GM12878 (cell line): ENCODE measurements around the gene TMED6. TPM values are rescaled to one million over a fixed set of nuclear protein-coding genes. Genes with fewer than 3 reads are reported as not detected.

Experiments used
- ATF7 ChIP-seq: fragments of 450-650 bp; IDR thresholded peaks from 2 replicates; pipeline ENCODE4 v1.6.1; 2016; ENCODE audit warnings: low read depth, mild to moderate bottlenecking
- BRCA1 ChIP-seq: IDR thresholded peaks from 2 replicates; pipeline ENCODE4 v1.6.1; 2011; ENCODE audit warnings: low read depth, low read length, improper control_type of control experiment
- CHD4 ChIP-seq: fragments of 200-600 bp; sonication (generic); IDR thresholded peaks from 2 replicates; pipeline ENCODE4 v1.6.1; 2016; ENCODE audit warnings: mild to moderate bottlenecking
- EZH2 ChIP-seq: IDR thresholded peaks from 2 replicates; pipeline ENCODE4 v1.6.1; 2012; ENCODE audit warnings: low read depth, mild to moderate bottlenecking, control low read depth, inconsistent platforms, low read length, borderline replicate concordance; ENCODE audit not compliant: control insufficient read depth
- FOS ChIP-seq: IDR thresholded peaks from 3 replicates; pipeline ENCODE4 v1.6.1; 2011; ENCODE audit warnings: borderline replicate concordance; ENCODE audit not compliant: insufficient read length; ENCODE audit errors: extremely low read depth
- HDAC2 ChIP-seq: fragments of 200-600 bp; sonication (generic); IDR thresholded peaks from 2 replicates; pipeline ENCODE4 v1.6.1; 2017
- IRF4 ChIP-seq: IDR thresholded peaks from 2 replicates; pipeline ENCODE4 v1.6.1; 2011; ENCODE audit warnings: low read depth, low read length
- LARP7 ChIP-seq: fragments of 450-650 bp; IDR thresholded peaks from 2 replicates; pipeline ENCODE4 v1.6.1; 2017; ENCODE audit warnings: mild to moderate bottlenecking
- MTA2 ChIP-seq: fragments of 450-650 bp; IDR thresholded peaks from 2 replicates; pipeline ENCODE4 v1.6.1; 2016; ENCODE audit warnings: low read depth, mild to moderate bottlenecking, moderate library complexity
- MTA3 ChIP-seq: IDR thresholded peaks from 2 replicates; pipeline ENCODE4 v1.6.1; 2012; ENCODE audit warnings: low read length, inconsistent platforms, borderline replicate concordance
- NKRF ChIP-seq: fragments of 450-650 bp; conservative IDR thresholded peaks from 2 replicates; pipeline ENCODE4 v1.6.1; 2017; ENCODE audit warnings: mild to moderate bottlenecking, moderate library complexity
- NR2F1 ChIP-seq: fragments of 450-650 bp; conservative IDR thresholded peaks from 2 replicates; pipeline ENCODE4 v1.6.1; 2017; ENCODE audit warnings: mild to moderate bottlenecking
- RB1 ChIP-seq: fragments of 450-650 bp; formaldehyde crosslinking; IDR thresholded peaks from 2 replicates; pipeline ENCODE4 v1.6.1; 2017; ENCODE audit warnings: mild to moderate bottlenecking, borderline replicate concordance
- SMARCA5 ChIP-seq: fragments of 450-650 bp; IDR thresholded peaks from 2 replicates; pipeline ENCODE4 v1.6.1; 2017; ENCODE audit warnings: mild to moderate bottlenecking
- SREBF1 ChIP-seq: IDR thresholded peaks from 2 replicates; pipeline ENCODE4 v1.6.1; 2012; ENCODE audit warnings: mild to moderate bottlenecking, low read length
- STAT1 ChIP-seq: fragments of 450-650 bp; conservative IDR thresholded peaks from 2 replicates; pipeline ENCODE4 v1.6.1; 2014; ENCODE audit warnings: antibody characterized with exemption, mild to moderate bottlenecking
- TAF1 ChIP-seq: IDR thresholded peaks from 2 replicates; pipeline ENCODE4 v1.6.1; 2011; ENCODE audit warnings: mild to moderate bottlenecking, low read depth, low read length, borderline replicate concordance
- TCF7 ChIP-seq: IDR thresholded peaks from 2 replicates; pipeline ENCODE4 v1.6.1; 2014; ENCODE audit warnings: antibody characterized with exemption, borderline replicate concordance
- polyA plus RNA-seq, 11 experiments: library from polyadenylated mRNA; depleted of rRNA in 4 of 11; unstranded in 6 of 11; stranded (reverse) in 5 of 11; fragments of >200 nt; fragmentation: Nextera tagmentation in 4 of 11; fragmentation: Illumina TruSeq in 1 of 11; extraction: Ambion mirVana in 4 of 11; extraction: Trizol in 1 of 11; gene quantifications; 1 replicate in 1 of 11; 2 replicates in 10 of 11; pipeline versions ENCODE4 v1.2.1 to v1.2.3, GENCODE V29; 2011 to 2016; ENCODE audit warnings: inconsistent platforms in 2 of 11, missing spikeins in 2 of 11, low read depth in 1 of 11
- total RNA-seq, 4 experiments: library from RNA; depleted of rRNA in 3 of 4; stranded (reverse); fragments of >200 nt in 3 of 4; fragmentation: Illumina TruSeq in 1 of 4; extraction: Trizol in 1 of 4; gene quantifications; 2 replicates each; pipeline versions ENCODE4 v1.2.1 to v1.2.3, GENCODE V29; 2013 to 2021
- TF ChIP-seq, protein P1 (sequence below): fragments of 150-350 bp; IDR thresholded peaks from 2 replicates; pipeline ENCODE4 v1.6.1; 2016; ENCODE audit warnings: low read depth, low read length
- TF ChIP-seq, protein P2 (sequence below): fragments of 450-650 bp; IDR thresholded peaks from 2 replicates; pipeline ENCODE4 v1.6.1; 2018; ENCODE audit warnings: mild to moderate bottlenecking, low read depth, moderate library complexity; ENCODE audit not compliant: partially characterized antibody
- TF ChIP-seq, protein P3 (sequence below): IDR thresholded peaks from 2 replicates; pipeline ENCODE4 v1.6.1; 2011; ENCODE audit warnings: mild to moderate bottlenecking, low read depth, low read length, moderate library complexity; ENCODE audit not compliant: insufficient replicate concordance

Gene TMED6
- total and polyA plus RNA-seq, 10 of the 15 experiments (the other 5 are each of a cell fraction or from before 2014, with no cell fraction given), result 0.27 to 1.7 (median 0.78) TPM

DNA sequence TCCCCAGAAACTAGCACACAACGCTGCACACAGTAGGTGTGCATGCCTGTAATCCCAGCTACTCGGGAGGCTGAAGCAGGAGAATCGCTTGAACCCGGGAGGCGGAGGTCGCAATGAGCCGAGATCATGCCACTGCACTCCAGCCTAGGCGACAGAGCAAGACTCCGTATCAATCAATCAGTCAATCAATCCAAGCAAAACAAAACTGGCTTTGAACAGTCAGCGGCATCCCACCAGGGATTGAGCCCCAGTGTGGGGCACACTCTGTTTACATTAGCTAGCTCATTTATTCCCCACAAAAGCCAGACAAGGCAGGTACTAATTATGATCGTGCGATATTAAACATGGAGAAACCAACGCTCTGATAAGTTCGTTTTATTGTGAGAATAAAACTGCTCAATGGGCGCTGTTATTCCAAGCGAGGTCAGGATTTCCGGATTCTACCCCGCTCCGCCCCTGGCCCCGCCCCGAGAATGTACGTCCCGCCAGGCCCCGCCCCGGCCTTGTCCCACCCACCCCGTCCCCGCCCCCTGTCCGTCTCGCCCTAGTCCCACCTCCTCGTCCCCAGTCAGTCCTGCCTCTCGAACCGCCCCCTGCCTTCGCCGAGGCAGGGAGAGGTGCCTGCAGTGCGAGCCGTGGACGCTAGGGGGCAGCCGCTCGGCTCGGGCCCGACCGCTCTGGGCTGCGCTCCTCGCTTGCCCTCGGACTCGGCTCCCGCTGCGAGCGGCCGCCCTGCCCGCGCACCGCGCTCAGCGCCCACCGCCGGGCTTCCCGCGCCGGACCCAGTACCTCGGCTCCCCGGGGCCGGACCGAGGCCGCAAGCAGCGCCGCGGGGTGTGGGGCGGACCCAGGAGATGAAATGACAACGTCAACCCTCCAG lies 40.7 kb downstream of the TMED6 start, which contains the start of gene VPS4A (continued):
- TF ChIP-seq CHD4 (no peak), RB1 (peak; percentile 94; the same call in 1 of the 2 replicates), NKRF (peak; percentile 95; the same call in 1 of the 2 replicates), MTA3 (no peak), FOS (no peak), LARP7 (peak; percentile 99; the same call in 1 of the 2 replicates), TAF1 (peak; percentile 12; the same call in 1 of the 2 replicates), IRF4 (no peak), SMARCA5 (peak; percentile 99), STAT1 (peak; percentile 92), ATF7 (no peak), EZH2 (no peak), HDAC2 (no peak), TCF7 (no peak), NR2F1 (peak; percentile 82), SREBF1 (no peak), MTA2 (peak; percentile 9; the same call in 1 of the 2 replicates), BRCA1 (0 out of 2 replicates have a peak, but pooled peaks have one; percentile 18)
- TF ChIP-seq, protein P1, sequence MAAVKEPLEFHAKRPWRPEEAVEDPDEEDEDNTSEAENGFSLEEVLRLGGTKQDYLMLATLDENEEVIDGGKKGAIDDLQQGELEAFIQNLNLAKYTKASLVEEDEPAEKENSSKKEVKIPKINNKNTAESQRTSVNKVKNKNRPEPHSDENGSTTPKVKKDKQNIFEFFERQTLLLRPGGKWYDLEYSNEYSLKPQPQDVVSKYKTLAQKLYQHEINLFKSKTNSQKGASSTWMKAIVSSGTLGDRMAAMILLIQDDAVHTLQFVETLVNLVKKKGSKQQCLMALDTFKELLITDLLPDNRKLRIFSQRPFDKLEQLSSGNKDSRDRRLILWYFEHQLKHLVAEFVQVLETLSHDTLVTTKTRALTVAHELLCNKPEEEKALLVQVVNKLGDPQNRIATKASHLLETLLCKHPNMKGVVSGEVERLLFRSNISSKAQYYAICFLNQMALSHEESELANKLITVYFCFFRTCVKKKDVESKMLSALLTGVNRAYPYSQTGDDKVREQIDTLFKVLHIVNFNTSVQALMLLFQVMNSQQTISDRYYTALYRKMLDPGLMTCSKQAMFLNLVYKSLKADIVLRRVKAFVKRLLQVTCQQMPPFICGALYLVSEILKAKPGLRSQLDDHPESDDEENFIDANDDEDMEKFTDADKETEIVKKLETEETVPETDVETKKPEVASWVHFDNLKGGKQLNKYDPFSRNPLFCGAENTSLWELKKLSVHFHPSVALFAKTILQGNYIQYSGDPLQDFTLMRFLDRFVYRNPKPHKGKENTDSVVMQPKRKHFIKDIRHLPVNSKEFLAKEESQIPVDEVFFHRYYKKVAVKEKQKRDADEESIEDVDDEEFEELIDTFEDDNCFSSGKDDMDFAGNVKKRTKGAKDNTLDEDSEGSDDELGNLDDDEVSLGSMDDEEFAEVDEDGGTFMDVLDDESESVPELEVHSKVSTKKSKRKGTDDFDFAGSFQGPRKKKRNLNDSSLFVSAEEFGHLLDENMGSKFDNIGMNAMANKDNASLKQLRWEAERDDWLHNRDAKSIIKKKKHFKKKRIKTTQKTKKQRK, result no peak
- TF ChIP-seq, protein P2, sequence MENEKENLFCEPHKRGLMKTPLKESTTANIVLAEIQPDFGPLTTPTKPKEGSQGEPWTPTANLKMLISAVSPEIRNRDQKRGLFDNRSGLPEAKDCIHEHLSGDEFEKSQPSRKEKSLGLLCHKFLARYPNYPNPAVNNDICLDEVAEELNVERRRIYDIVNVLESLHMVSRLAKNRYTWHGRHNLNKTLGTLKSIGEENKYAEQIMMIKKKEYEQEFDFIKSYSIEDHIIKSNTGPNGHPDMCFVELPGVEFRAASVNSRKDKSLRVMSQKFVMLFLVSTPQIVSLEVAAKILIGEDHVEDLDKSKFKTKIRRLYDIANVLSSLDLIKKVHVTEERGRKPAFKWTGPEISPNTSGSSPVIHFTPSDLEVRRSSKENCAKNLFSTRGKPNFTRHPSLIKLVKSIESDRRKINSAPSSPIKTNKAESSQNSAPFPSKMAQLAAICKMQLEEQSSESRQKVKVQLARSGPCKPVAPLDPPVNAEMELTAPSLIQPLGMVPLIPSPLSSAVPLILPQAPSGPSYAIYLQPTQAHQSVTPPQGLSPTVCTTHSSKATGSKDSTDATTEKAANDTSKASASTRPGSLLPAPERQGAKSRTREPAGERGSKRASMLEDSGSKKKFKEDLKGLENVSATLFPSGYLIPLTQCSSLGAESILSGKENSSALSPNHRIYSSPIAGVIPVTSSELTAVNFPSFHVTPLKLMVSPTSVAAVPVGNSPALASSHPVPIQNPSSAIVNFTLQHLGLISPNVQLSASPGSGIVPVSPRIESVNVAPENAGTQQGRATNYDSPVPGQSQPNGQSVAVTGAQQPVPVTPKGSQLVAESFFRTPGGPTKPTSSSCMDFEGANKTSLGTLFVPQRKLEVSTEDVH, result no peak
- TF ChIP-seq, protein P3, sequence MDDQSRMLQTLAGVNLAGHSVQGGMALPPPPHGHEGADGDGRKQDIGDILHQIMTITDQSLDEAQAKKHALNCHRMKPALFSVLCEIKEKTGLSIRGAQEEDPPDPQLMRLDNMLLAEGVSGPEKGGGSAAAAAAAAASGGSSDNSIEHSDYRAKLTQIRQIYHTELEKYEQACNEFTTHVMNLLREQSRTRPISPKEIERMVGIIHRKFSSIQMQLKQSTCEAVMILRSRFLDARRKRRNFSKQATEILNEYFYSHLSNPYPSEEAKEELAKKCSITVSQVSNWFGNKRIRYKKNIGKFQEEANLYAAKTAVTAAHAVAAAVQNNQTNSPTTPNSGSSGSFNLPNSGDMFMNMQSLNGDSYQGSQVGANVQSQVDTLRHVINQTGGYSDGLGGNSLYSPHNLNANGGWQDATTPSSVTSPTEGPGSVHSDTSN, result peak; percentile 83
